WI38 (cell line): Measurements from ENCODE around the gene PLCL1.

Experiments
- H3K4me3 ChIP-seq: 2 replicates; pipeline ENCODE4 v1.5.1; 2011; ENCODE audit warnings: low read depth, mild to moderate bottlenecking, control low read depth, low read length
- CTCF ChIP-seq: IDR thresholded peaks from 2 replicates; pipeline ENCODE4 v1.5.1; 2012; ENCODE audit warnings: low read depth, mild to moderate bottlenecking, control low read depth, low read length

Gene PLCL1

GRCh38 chr2:198117406-198118041 lies 313.1 kb downstream of the PLCL1 start:
- H3K4me3 ChIP-seq, result no peak overlapping the region
- no peak for TF ChIP-seq CTCF

GRCh38 chr2:198127627-198128026 lies 323.2 kb downstream of the PLCL1 start:
- TF ChIP-seq CTCF, result 0 out of 2 replicates have a peak, but pooled peaks have one; percentile 16
- no peak overlapping the region for H3K4me3 ChIP-seq

GRCh38 chr2:198129609-198130008 lies 325.2 kb downstream of the PLCL1 start:
- no peak overlapping the region for H3K4me3 ChIP-seq
- TF ChIP-seq CTCF, result no peak

GRCh38 chr2:198134293-198134955 lies 330.0 kb downstream of the PLCL1 start:
- no peak for TF ChIP-seq CTCF
- H3K4me3 ChIP-seq, result no peak overlapping the region

GRCh38 chr2:198135481-198135934 lies 331.1 kb downstream of the PLCL1 start:
- TF ChIP-seq CTCF, result no peak
- H3K4me3 ChIP-seq, result no peak overlapping the region

- H3K4me3 ChIP-seq, result no peak overlapping the region
- no peak for TF ChIP-seq CTCF
Measured at GRCh38 chr2:198136142-198136541, 331.7 kb downstream of the PLCL1 start.

- H3K4me3 ChIP-seq, result no peak overlapping the region
- no peak for TF ChIP-seq CTCF
Measured at GRCh38 chr2:198137733-198138132, 333.3 kb downstream of the PLCL1 start.
